ENCODE data around the gene ING4.

The ING4 gene

DNA sequence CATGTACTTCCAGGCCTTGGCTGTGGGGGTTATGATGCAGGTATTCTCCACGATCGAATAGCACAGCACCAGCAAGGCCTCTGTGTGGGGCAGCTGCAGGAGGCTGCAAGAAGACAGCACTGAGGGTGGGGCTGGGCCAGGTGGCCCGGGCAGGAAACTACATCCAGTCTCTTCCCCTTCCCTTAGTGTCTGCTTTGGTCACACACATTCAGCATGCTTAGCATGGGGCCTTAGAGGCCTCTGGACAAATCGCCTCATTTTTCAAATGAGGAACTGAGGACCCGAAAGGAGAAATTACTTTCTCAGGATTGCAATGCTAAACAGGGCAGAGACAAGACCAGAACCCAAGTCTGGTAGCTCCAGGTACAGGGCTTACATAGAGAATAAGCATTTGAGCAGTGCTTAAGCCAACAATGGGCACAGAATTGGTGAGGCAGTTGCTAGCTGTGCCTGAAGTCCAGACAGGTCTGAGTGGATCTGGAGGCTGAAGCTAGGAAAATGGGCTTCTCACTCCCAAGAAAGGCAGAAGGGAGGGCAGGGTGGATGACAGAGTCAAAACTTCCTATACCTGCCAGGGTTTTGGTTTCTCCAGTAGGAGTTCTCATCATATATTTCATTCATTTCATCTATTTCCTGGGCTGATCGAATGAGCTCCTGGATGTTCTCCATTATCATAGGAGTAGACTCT is 19.2 kb downstream of the ING4 start:
- TF ChIP-seq CEBPB (IDR thresholded peaks at IDR 0.05) (no peak), ZBTB7A (IDR thresholded peaks at IDR 0.05; ENCODE audit: low read depth) (no peak), RAD21 (IDR thresholded peaks at IDR 0.05; ENCODE audit: low read depth) (no peak), CREB1 (IDR thresholded peaks at IDR 0.05; ENCODE audit: low read depth) (no peak), EGR1 (IDR thresholded peaks at IDR 0.05) (no peak), FOXM1 (IDR thresholded peaks at IDR 0.05; ENCODE audit: borderline replicate concordance, low read depth) (no peak), TAF1 (IDR thresholded peaks at IDR 0.05; ENCODE audit: low read depth) (no peak), YY1 (IDR thresholded peaks at IDR 0.05; ENCODE audit: low read depth) (no peak), NFIC (IDR thresholded peaks at IDR 0.05) (no peak), EP300 (IDR thresholded peaks at IDR 0.05; ENCODE audit: borderline replicate concordance) (no peak), TCF12 (IDR thresholded peaks at IDR 0.05; ENCODE audit: low read depth) (no peak), TEAD4 (IDR thresholded peaks at IDR 0.05) (no peak)
- TF ChIP-seq, protein P1, sequence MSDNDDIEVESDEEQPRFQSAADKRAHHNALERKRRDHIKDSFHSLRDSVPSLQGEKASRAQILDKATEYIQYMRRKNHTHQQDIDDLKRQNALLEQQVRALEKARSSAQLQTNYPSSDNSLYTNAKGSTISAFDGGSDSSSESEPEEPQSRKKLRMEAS (IDR thresholded peaks at IDR 0.05), result no peak
- TF ChIP-seq, protein P2, sequence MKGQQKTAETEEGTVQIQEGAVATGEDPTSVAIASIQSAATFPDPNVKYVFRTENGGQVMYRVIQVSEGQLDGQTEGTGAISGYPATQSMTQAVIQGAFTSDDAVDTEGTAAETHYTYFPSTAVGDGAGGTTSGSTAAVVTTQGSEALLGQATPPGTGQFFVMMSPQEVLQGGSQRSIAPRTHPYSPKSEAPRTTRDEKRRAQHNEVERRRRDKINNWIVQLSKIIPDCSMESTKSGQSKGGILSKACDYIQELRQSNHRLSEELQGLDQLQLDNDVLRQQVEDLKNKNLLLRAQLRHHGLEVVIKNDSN (IDR thresholded peaks at IDR 0.05), result no peak
- TF ChIP-seq, protein P3, sequence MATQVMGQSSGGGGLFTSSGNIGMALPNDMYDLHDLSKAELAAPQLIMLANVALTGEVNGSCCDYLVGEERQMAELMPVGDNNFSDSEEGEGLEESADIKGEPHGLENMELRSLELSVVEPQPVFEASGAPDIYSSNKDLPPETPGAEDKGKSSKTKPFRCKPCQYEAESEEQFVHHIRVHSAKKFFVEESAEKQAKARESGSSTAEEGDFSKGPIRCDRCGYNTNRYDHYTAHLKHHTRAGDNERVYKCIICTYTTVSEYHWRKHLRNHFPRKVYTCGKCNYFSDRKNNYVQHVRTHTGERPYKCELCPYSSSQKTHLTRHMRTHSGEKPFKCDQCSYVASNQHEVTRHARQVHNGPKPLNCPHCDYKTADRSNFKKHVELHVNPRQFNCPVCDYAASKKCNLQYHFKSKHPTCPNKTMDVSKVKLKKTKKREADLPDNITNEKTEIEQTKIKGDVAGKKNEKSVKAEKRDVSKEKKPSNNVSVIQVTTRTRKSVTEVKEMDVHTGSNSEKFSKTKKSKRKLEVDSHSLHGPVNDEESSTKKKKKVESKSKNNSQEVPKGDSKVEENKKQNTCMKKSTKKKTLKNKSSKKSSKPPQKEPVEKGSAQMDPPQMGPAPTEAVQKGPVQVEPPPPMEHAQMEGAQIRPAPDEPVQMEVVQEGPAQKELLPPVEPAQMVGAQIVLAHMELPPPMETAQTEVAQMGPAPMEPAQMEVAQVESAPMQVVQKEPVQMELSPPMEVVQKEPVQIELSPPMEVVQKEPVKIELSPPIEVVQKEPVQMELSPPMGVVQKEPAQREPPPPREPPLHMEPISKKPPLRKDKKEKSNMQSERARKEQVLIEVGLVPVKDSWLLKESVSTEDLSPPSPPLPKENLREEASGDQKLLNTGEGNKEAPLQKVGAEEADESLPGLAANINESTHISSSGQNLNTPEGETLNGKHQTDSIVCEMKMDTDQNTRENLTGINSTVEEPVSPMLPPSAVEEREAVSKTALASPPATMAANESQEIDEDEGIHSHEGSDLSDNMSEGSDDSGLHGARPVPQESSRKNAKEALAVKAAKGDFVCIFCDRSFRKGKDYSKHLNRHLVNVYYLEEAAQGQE (IDR thresholded peaks at IDR 0.05; ENCODE audit: low read depth), result no peak

DNA sequence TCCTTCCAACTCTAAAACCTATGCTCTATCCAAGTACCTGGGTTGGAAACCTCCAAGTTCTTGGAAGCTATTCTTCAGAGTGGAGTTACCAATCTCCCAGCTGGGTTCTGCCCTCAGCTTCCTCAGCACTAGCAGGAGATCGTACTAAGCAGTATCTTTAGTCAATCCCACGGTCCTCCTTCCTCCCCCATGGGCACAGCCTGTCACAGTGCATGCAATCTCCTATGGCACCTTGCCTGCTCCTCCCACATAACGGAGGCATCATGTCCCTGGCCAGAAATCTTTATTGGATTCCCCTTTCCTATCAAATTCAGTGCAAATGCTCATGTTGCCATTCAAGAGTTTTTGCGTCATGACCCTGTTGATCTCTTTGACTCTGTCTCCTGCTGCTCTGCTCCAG is 21.8 kb downstream of the ING4 start:
- TF ChIP-seq EGR1 (IDR thresholded peaks at IDR 0.05) (no peak), ZBTB7A (IDR thresholded peaks at IDR 0.05; ENCODE audit: low read depth) (no peak), FOXM1 (IDR thresholded peaks at IDR 0.05; ENCODE audit: borderline replicate concordance, low read depth) (no peak), TAF1 (IDR thresholded peaks at IDR 0.05; ENCODE audit: low read depth) (no peak), EP300 (IDR thresholded peaks at IDR 0.05; ENCODE audit: borderline replicate concordance) (no peak), TEAD4 (IDR thresholded peaks at IDR 0.05) (no peak), CREB1 (IDR thresholded peaks at IDR 0.05; ENCODE audit: low read depth) (no peak), NFIC (IDR thresholded peaks at IDR 0.05) (no peak), CEBPB (IDR thresholded peaks at IDR 0.05) (no peak), TCF12 (IDR thresholded peaks at IDR 0.05; ENCODE audit: low read depth) (no peak)
- TF ChIP-seq, protein P1 (IDR thresholded peaks at IDR 0.05), result no peak
- TF ChIP-seq, protein P3 (IDR thresholded peaks at IDR 0.05; ENCODE audit: low read depth), result no peak

DNA sequence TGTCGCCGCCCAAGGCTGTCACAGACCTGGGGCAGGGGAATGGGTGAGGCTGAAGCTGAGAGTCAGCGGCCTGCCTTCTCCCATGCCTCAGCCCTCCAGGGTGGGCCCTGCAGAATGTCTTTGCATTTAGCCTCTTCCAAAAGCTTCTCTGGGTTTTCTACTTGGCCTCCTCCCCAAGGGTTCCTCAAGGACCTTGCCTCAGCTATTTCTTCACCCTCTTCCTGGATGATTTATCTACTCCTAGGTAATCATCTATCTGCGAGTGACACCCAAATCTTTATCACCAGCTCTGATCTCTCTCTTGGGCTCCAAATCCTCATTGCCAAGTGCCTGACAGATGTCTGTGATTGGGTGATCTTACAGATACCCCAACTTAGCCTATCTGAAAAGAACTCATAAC is 22.4 kb downstream of the ING4 start:
- TF ChIP-seq ZBTB7A (IDR thresholded peaks at IDR 0.05; ENCODE audit: low read depth) (no peak), EP300 (IDR thresholded peaks at IDR 0.05; ENCODE audit: borderline replicate concordance) (no peak), EGR1 (IDR thresholded peaks at IDR 0.05) (no peak), NFIC (IDR thresholded peaks at IDR 0.05) (no peak), CEBPB (IDR thresholded peaks at IDR 0.05) (no peak), TCF12 (IDR thresholded peaks at IDR 0.05; ENCODE audit: low read depth) (no peak), FOXM1 (IDR thresholded peaks at IDR 0.05; ENCODE audit: borderline replicate concordance, low read depth) (no peak), TAF1 (IDR thresholded peaks at IDR 0.05; ENCODE audit: low read depth) (no peak), RAD21 (IDR thresholded peaks at IDR 0.05; ENCODE audit: low read depth) (no peak), CREB1 (IDR thresholded peaks at IDR 0.05; ENCODE audit: low read depth) (no peak)
- TF ChIP-seq, protein P3 (IDR thresholded peaks at IDR 0.05; ENCODE audit: low read depth), result no peak
- TF ChIP-seq, protein P2 (IDR thresholded peaks at IDR 0.05), result no peak
- TF ChIP-seq, protein P1 (IDR thresholded peaks at IDR 0.05), result no peak

Data from Ishikawa (cell line).